Camera-type eye (tissue), 1 donor: Measurements from ENCODE around the gene TALDO1. TPM values are rescaled to one million over a fixed set of nuclear protein-coding genes. Genes with fewer than 3 reads are reported as not detected.

ENCODE experiments used
- total RNA-seq: library from RNA; depleted of rRNA; stranded (reverse); fragments of >200 nt; gene quantifications from one replicate; pipeline ENCODE4 v1.2.3, GENCODE V29; 2014

TALDO1 gene
- total RNA-seq = 91.0 TPM

GRCh38 chr11:747158-748006 is at the start of gene TALDO1:
TALDO1 (plus strand) TSS chr11:747464; CDS start chr11:747482, 18 bp downstream.

GRCh38 chr11:705646-706438 is 41.4 kb upstream of the TALDO1 start, which contains the start of gene EPS8L2:
EPS8L2 (plus strand) TSS chr11:706231; CDS start chr11:709408, 3,177 bp downstream.

DNA sequence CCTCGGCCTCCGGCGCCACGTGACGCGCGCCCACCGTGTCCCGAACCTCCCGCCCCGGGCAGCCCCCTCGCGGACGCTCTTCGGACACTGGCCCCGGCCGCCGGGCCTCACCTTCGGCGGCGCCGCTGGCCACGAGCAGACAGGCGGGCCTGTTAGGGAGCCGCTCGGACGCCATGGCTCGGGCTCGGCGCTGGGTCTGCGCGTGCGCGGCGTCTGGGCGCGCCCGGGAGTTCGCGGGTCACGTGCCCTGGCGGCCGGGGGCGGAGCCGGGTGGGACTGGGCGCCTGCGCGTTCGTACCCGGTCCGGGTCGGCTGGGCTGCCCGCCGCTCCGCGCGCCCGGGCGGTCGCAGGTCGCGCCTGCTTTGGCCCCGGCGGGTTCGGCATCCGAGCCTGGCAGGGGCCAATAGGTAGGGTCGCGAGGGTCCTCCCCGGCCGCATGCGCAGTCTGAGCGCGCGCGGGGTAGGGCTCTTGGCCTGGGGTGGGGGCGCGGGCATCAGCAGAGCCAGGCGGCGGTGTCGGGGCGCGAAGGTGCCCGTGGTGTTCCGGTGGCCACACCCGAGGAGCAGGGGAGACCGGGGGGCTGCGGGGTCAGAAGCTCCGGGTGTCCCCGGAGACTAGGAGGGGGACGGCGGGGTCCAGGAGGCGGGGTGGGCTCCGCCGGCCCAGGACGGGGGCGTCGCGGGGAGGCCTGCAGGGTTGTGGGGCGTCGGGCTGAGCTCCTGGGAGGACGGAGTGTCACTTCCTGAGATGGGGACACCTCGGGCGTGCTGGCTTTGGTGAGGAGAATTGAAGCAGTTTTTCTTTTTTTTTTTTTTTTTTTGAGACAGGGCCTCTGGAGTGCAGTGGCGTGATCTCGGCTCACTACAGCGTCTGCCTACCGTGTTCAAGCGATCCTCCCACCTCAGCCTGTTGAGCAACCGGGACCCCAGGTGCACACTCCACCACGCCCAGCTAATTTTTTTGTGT is 30.3 kb downstream of the TALDO1 start, which contains the start of gene GATD1:
TSS of gene GATD1 (minus strand) at position 200 of the 968 bp plus-strand sequence. CDS start at position 175, 25 bp downstream.

GRCh38 chr11:789943-790342 is 42.7 kb downstream of the TALDO1 start, which contains the start of gene CEND1:
CEND1 (minus strand) TSS chr11:790090; CDS start chr11:788576, 1,514 bp downstream.

DNA sequence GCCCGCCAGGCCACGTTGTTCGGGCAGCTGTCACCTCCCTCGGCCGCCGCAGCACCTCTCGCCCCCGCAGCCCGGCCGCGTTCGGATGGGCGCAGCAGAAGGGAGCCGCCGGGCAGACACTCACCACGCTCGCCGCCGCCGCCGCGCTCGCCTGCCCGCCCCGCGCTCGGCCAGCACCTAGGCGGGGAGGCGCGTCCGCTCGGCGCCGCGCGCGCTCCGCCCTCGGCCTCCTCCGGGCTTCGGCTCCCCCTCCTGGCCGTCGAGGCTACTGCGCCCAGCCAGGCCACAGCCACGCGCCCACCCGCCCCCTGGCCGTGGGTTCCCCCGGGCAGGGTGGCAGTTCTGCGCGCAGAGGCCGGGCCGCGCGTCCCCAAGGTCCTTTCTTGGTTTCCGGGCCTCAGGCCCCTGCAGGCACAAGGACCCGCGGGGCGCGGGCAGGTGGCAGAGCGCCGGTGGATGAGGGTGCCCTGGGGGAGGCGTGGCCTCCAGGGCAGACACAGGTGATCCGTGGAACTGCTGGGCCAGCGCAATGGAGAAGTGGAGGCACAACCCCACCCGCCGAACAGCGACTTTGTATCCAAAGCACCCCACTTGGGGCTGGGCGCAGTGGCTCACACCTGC is 50.9 kb downstream of the TALDO1 start, which contains the start of gene SLC25A22:
TSS of gene SLC25A22 (minus strand) at position 189 of the 621 bp plus-strand sequence. CDS start 3,275 bp downstream, outside the sequence.

DNA sequence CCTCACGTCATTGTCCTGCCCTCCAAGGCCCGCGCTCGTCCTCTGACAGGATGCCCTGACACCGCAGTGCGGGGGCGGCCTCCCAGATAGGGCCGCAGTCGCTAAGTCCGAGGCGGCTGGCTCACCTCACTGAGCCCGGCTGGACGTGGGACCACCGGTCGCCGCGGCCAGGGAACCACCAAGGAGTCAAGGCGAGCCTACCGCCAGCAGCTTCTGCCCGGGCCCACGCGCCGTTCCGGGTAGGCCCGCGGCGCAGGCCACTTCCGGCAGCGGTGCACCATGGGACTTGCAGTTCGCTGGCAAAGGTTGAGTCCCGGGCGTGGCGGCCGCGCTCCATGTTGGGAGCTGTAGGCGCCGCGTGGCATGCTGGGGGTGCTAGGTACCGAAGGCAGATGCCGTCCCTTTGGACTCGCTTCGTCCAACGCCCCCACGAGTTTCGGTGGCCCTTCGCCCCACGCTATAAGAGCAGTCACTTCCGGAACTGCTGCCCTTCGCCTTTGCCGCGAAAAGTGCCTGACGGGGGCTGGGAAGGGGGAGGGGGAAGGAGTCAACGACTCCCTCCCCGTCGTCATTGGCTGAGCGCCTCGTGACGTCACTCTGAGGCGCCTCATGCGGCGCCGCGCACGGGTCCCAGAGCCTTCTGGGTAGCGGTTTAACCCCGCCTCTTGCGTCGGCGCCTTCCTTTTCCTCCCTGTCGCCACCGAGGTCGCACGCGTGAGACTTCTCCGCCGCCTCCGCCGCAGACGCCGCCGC is 62.2 kb downstream of the TALDO1 start, which contains the start of gene RPLP2:
TSS of gene RPLP2 (plus strand) at position 681 of the 753 bp plus-strand sequence. CDS start 268 bp downstream, outside the sequence.

Other genes with a start within 250 kb of the TALDO1 start
- gene RNH1, start 240.2 kb upstream of the TALDO1 start, total RNA-seq = 116 TPM
- gene HRAS, start 211.9 kb upstream of the TALDO1 start, total RNA-seq = 26.4 TPM
- 1.2 TPM for gene LRRC56, start 209.9 kb upstream of the TALDO1 start, total RNA-seq
- 0.33 TPM for gene LMNTD2, start 186.7 kb upstream of the TALDO1 start, total RNA-seq
- 10.8 TPM for gene RASSF7, start 186.5 kb upstream of the TALDO1 start, total RNA-seq
- gene PHRF1, start 171.0 kb upstream of the TALDO1 start, total RNA-seq = 34.7 TPM
- gene IRF7, start 131.5 kb upstream of the TALDO1 start, total RNA-seq = 12.1 TPM
- 0.88 TPM for gene CDHR5, start 122.5 kb upstream of the TALDO1 start, total RNA-seq
- not detected for gene SCT, start 120.3 kb upstream of the TALDO1 start, total RNA-seq
- 1.2 TPM for gene DRD4, start 110.2 kb upstream of the TALDO1 start, total RNA-seq
- gene DEAF1, start 52.2 kb upstream of the TALDO1 start, total RNA-seq = 31.4 TPM
- 18.5 TPM for gene TMEM80, start 51.6 kb upstream of the TALDO1 start, total RNA-seq
- gene EPS8L2, start 41.2 kb upstream of the TALDO1 start, total RNA-seq = 14.1 TPM
- gene GATD1, start 30.0 kb downstream of the TALDO1 start, total RNA-seq = 42.8 TPM
- gene CEND1, start 42.6 kb downstream of the TALDO1 start, total RNA-seq = 6.4 TPM
- gene SLC25A22, start 50.8 kb downstream of the TALDO1 start, total RNA-seq = 27.7 TPM
- 17.8 TPM for gene PIDD1, start 57.8 kb downstream of the TALDO1 start, total RNA-seq
- gene RPLP2, start 62.5 kb downstream of the TALDO1 start, total RNA-seq = 169 TPM
- 28.0 TPM for gene PNPLA2, start 71.5 kb downstream of the TALDO1 start, total RNA-seq
- 9.5 TPM for gene CRACR2B, start 80.5 kb downstream of the TALDO1 start, total RNA-seq
- gene CD151, start 85.5 kb downstream of the TALDO1 start, total RNA-seq = 149 TPM
- gene POLR2L, start 95.1 kb downstream of the TALDO1 start, total RNA-seq = 23.9 TPM
- gene TSPAN4, start 95.4 kb downstream of the TALDO1 start, total RNA-seq = 62.2 TPM
- gene CHID1, start 163.3 kb downstream of the TALDO1 start, total RNA-seq = 86.6 TPM
- gene AP2A2, start 178.4 kb downstream of the TALDO1 start, total RNA-seq = 55.5 TPM